HG02870 (cell line): Measurements from ENCODE around the gene OXT.
"Not testable (repeated sequence)": the region's sequence is repeated elsewhere in the genome, so short reads cannot be mapped to it uniquely, and the experiment has no call there.

Experiments
- ATAC-seq: cut with Tn5 transposase; IDR thresholded peaks from one replicate; pipeline ENCODE4 v1.9.1; 2021; ENCODE audit warnings: mild to moderate bottlenecking, moderate library complexity; ENCODE audit not compliant: unreplicated experiment

Gene OXT

DNA sequence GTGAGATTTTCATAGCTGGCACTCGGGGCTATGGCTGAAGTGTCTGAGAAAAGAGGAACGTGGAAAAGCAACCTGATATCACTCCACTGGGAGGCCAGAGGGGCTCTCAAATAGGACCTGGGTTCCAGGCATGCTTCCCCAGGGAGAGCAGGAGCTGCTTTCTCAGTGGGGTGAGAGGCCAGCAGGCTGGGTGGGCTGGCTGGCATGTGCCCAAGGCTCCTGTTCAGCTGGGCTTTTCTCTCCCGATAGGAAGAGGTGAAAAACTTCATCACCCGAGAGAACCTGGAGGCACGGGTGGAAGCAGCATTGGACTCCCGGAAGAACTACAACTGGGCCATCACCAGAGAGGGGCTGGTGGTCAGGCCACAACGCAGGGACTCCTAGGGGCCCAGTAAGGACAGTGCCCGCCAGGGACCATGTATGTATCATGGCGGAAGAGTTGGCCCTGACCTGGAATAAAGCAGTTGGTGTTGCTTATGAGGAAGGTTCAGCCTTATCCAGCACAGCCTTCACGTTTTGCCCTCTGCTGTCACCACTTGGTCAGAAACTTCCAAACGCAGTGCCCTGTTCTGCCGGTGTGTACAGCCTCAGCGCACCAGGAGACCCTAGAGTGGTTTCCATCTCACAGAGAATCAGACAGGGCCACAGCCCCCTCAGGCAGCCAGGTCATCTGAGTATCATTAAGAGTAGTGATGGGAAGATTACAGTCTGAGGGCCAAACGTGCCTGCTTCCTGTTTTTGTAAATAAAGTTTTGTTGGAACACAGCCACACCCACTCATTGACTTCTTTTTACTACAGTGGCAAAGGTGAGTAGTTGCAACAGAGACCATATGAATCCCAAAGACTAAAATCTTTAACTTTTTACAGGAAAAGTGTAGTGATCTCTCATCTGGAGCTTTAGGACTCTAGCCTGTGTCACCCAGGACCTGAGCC, 23.7 kb upstream of the OXT start:
- ATAC-seq = no peak

DNA sequence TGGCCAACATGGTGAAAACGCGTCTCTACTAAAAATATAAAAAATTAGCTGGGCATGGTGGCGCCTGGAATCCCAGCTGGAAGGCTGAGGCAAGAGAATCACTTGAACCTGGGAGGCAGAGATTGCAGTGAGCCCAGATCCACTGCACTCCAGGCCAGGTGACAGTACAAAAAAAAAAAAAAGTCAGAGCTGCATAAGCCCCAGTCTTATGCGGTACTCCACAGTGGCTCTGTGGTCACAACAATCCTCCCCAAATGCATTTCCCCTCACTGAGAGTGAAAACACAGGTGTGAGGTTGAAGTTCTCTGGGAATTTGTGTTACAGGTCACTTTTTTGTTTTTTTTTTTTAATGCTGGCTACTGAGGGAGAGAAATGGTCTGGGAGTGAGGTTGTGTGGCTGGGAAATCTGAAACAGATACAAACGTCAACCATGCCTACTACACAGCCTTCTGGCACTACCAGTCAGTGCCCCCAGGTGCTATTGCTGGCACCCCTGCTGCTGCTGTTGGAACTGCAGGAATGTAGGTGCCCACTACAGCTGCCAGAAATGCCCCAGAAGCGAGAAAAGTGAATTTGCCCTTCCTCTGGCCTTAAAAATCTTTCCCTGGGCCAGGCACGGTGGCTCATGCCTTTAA, 19.9 kb upstream of the OXT start:
- ATAC-seq = no peak

DNA sequence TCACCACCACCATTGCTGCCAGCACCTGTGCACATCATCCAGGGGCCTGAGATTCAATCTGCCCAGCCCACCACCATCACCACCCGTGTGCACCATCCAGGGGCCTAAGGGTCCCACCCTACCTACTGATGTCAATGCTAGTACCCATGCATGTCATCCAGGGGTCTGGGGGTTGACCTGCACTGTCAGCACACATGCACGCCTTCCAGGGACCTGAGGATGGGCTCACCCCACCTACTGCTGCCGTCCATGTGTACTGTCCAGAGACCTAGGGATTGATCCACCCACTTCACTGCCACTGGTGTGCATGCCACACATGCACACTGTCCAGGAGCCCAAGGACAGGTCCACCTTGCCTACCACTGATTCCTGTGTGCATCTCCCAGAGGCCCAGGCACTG, 11.9 kb upstream of the OXT start:
- no peak for ATAC-seq

DNA sequence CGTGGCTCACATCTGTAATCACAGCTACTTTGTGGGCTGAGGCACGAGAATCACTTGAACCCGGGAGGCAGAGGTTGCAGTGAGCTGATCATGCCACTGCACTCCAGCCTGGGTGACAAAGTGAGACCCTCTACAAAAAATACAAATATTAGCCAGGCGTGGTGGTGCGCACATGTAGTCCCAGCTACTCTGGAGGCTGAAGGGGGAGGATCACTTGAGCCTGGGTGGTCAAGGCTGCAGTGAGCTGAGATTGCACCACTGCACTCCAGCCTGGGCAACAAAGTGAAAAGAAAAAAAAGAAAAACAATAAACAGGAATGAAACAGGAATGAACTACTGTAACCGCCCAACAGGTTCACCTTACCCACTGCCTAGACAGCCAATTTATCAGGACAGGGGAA, 7.3 kb upstream of the OXT start:
- ATAC-seq = not testable (repeated sequence)

DNA sequence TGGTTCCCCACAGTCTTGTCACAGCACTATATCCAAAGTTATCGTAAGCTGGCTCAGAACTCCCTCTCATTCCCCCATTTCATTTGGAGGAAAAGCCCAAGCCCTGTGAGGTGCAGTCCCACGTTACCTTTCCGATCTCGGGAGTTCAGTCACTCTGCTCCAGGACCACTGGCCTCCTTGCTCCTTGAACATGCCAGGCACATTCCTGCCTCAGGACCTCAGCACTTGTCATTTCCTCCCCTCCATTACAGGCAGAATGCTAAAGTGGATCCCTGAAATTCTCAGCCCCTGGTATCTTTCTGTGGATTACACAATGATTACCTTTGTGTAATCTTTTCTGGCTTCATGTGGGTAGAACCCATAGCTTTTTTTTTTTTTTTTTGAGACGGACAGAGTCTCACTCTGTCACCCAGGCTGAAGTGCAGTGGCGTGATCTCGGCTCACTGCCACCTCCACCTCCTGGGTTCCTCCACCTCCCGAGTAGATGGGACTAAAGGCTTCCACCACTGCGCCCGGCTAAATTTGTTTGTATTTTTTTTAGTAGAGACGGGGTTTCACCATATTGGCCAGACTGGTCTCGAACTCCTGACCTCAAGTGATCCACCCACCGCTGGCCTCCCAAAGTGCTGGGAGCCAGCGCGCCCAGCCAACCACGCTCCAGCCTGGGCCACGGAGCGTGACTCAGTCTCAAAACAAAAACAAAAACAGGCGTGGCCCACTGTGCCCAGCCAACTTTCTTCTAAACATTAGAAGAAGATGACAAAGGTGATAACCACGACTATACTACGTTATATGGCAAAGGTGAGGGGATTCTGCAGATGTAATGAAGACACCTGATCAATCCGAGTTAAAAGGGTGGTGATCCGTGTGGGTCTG, 4.0 kb upstream of the OXT start:
- no peak for ATAC-seq

DNA sequence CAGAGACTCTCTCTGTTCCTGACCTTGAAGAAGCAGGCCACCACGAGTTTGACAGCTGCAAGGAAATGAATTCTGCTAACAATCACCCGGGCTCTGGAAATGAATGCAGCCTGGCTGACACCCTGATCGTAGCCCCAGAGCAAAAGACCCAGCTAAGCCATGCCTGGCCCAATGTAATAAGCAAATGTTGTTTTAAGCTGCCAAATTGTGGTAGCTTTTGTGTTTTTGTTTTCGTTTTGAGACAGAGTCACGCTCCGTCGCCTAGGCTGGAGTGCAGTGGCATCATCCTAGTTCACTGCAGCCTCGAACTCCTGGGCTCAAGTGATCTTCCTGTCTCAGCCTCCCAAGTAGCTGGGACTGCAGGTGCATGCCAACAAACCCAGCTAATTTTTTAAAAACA, 3.3 kb upstream of the OXT start:
- ATAC-seq = no peak

DNA sequence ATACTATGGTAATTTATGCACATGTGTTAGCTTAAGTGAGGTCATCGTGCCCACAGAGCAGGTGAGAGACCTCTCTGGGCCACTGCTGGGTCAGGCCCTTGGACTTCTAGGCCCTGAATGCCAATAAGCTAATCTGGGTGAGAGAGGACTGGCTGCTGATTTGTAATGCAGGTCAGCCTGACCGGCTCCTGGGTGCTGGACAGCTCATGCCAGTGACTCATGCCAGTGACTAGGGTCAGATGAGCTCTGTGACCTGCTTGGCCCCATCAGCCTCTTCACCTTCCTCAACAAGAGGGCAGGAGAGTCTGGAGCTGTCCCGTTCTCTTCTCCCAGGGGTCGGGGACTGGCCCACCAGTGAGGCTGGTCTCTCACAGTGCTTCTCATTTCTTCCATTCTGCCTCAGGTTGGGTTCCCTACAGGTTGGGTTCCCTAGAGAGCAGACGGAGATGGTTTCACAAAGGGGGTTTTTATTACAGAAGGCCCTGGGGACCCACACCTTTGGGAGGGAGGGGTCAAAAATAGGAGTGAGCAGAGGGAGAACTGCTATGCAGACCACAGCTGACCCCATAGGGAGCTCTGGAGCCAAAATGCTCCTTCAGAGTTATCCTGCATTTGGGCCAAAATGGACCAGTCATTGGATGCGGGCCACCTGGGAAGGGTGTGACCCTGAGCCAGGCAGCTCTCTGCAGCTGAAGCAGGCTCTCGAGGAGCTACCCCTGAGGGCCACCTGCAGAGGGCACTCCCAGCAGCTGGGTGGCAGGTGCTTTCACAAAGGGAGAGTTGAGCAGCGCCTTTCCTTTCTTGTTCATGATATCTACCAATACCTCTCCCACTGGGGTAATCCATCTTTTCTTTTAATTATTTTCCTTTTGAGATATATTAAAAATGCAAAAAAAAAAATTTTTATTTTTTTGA, 2.2 kb upstream of the OXT start:
- no peak for ATAC-seq

DNA sequence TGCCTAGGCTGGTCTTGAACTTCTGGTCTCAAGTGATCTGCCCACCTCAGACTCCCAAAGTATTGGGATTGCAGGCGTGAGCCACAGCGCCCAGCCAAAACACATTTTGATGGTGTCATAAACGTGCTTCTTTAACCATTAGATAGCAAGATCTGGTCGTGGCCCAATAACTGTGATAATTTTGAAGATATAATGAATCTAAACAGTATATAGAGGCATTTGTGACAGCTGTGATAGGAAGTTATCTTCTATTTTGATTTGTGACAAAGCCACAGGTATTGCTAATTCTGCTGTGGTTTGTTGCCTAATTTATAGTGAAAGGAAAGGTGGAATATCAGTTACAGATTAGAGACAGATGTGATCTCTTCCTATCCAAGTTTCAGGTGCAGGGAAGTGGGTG, 695 bp upstream of the OXT start:
- no peak for ATAC-seq

DNA sequence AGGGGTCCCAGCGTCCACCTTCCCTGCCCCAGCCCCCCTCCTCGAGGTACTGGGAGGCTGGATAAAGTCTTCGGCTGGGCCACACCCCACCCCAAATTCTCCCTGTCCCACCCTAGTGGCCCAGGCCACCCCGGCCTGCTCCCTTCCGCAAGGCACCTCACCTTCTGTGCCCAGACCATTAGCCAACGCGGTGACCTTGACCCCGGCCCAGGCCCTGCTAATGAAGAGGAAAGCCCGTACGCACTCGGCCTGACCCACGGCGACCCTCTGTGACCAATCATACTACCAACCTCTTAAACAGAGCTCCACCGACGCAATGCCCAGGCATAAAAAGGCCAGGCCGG, 182 bp upstream of the OXT start:
- ATAC-seq = no peak

DNA sequence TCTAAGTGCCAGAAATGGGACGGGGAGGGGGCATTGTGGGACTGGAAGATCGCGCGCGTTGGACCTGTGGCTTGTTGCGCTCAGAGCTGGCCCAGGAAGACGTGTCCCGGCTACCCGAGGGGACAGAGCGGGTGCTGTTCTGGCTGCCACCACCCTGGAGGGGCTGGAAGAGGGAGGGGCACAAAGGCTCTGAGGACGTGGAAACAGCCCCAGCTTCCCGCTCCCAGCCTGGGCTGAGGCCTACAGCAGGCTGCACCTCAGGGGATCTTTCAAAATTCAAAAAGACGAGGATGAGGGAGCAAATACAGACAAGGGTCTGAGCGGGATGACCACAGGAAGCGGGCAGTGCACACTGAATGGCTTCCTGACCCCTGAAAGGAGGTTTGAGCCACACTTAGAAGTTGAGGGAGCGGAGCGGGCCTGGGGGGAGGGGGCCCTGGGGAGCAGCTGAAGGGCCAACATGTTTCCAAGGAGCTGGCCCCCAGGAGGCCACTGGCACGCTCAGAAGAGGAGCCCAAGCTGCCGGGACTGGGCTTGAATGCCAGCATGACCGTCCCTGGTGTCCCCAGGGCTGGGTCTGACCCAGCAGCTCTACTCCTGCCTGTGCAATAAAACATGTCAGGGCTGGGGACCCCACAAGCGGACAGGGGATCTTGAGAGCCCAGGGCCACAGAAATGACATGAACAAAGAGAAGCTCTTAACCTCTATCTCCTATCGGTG, 1.3 kb downstream of the OXT start:
- no peak for ATAC-seq

DNA sequence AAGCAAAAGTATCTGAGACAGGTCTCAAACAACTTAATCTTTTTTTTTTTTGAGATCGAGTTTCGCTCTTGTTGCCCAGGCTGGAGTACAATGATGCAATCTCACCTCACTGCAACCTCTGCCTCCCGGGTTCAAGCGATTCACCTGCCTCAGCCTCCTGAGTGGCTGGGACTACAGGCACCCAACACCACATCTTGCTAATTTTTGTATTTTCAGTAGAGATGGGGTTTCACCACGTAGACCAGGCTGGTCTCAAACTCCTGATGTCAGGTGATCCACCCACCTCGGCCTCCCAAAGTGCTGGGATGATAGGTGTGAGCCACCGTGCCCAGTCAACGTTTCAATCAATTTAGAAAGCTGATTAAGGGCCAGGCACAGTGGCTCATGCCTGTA, 1.8 kb downstream of the OXT start:
- ATAC-seq = not testable (repeated sequence)

DNA sequence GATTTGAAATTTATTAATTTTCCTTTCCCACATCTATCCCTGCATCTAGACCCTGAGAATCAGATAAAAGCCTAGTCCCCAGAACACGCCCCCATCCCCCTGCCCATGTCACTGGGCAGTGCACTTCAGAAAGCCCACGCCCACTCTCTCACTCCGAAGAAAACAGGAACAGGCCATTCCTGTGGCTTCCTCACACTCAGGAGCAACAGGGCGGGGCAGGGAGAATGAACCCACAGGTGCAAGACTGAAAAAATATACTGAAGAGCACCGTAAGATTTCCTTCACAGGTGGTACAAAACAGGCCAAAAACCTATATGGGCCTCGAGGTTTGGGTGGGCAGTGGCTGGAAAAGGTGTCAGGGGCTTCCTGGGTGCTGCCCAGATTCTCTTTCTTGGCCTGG, 3.4 kb downstream of the OXT start:
- no peak for ATAC-seq

DNA sequence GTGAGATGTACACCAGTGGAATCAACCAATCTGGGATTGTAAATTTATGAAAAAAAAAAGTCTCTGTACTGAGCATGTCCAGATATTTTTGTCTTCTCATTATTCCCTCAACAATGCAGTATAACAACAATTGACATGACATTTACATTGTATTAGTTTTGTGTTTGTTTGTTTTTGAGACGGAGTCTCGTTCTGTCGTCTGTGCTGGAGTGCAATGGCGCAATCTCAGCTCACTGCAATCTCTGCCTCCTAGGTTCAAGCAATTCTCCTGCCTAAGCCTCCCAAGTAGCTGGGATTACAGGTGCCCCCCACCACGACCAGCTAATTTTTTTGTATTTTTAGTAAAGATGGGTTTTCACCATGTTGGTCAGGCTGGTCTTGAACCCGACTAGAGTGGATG, 3.9 kb downstream of the OXT start:
- not testable (repeated sequence) for ATAC-seq

DNA sequence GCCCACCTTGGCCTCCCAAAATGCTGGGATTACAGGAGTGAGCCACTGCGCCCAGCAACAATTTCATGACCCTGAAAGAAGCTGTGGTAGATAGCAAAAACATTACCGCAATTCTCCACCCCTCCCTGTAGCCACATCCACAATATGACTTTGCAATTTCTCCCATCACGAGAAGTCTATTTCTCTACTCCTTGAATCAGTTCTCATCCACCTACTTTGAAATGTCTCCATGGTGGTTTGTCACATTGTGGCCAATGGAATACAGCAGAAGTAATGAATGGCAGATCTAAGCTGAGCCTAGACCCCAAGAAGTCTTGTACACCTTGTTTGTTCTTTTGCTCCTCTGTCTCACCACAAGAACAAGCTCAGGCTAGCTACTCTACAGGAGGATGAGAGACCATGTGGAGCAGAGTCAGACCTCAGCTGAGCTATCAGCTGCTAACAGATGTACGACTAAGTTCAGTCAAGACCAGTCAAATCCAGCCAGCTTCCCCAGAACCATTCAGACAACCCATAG, 6.3 kb downstream of the OXT start:
- no peak for ATAC-seq

DNA sequence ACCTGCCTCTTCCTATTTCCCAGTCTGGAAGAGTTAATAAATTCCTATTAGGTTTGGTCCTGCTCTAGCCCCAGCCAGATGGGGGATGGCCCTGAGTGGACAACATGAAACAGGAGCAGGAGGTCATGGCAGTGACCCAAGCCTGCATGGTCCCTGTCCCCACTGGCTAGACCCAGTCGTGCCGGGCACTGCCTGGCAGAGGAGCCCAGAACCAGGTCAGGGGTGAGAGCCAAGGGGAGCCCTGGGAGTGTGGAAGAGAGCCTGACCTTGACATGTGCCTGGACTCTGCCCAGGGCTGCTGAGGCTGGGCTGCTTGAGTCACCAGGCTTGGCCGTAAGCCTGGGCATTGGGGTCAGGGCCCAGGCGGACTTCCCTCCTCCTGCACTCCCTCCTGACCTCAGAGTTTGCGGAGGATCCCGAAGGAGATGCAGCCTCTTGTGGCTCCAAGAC, 9.5 kb downstream of the OXT start:
- ATAC-seq = no peak

DNA sequence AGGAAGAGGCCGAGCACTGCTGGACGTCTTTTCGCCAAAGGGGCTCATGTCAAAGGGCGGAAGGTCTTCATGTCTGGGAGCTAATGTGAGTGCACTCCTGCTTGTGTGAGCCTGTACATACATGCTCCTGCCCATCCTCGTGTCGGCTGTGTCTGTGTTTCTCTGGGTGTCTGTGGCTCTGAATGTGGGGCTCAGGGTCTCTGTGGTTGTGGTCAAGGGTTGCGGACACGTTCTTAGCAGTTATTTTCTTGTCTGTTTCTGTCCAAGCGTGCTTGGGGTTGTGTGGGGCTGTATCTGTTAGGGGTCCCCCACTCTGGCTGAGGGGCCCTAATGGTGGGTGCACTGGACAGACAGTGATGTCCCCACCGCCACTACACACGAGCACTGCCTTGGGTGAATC, 10.2 kb downstream of the OXT start:
- ATAC-seq = no peak

DNA sequence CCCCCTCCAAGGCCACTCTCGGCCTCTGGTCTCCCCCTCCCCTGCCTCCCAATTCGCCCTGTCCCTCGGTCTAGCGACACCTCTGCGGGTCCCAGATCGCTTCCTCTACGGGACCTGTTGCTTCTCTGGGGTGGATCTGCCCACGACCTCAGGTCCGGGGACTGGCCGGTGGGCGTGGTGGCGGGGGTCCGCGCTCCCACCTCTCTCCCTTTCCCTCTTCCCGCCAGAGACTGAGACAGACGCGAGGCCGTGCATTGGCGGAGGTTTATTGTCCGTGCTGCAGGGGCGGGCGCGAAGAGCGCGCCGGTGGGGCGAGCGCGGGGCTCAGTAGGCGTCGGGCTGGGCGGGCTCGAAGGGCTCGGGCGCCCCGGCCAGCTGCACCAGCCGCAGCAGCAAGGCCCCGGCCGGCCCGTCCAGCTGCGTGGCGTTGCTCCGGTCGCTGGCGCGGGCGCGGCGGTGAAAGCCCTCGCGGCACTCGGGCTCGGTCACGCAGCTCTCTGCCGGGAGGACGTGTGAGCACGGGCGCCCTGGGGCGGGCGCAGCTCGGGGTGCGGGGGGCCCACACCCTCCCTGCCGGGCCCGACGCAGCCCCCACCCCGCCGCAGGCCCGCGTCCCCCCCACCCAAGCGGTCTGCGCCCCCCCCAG, 11.0 kb downstream of the OXT start:
- ATAC-seq = no peak

DNA sequence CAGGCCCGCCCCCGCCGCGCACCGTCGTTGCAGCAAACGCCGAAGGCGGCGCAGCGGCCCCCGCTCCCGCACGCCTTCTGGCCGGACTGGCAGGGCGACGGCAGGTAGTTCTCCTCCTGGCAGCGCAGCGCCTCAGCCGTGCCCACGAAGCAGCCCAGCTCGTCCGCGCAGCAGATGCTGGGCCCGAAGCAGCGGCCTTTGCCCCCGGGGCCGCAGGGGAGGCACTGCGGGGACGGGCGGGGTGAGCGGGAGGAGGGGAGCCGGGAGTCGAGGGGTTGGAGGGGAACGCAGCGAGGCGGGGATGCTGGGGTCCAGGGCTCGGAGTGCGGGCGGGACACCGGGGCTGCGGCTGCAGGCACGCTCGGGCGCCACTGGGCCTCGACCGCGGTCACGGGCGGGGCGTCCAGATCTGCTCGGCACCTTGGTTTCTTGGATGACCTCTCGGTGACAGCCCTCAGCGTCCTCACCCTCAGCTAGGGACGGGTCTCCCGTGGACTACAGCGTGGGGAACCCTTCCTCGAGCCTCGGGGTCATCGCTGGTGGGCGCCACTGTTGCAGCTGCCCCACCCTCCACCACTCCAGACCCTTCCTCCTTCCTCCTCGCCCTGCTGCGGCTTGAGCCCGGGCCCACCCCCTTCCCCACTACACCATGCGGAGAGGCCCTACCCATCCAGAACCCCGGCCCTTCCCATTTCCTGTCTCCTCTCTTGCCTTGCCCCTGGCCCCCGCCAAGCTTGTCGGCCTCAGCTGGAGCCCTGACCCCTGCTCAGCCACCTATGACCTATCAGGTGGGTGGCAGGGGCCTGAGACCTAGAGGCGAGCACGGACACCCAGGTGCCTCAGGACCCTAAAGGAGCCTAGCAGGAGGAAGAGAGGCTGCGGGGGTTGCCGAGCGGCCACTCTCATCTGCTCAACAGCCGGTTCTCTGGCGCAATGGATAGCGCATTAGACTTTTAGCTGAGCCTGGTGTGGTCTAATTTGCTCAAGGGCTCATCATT, 11.8 kb downstream of the OXT start:
- ATAC-seq = no peak
